NCI-H2029 treated with DMSO at 0.1 percent for 48 hours (cell line): ENCODE measurements around the gene SULT1E1.
A peak's percentile ranks its signal among the peaks of the same experiment; 100 is the strongest.
"Not testable (repeated sequence)": the region's sequence is repeated elsewhere in the genome, so short reads cannot be mapped to it uniquely, and the experiment has no call there.

ENCODE experiments used
- DNase-seq: peaks from one replicate; lab custom pipeline; 2025; lab: John Stamatoyannopoulos, UW

Gene SULT1E1

GRCh38 chr4:69843301-69843700, 16.6 kb downstream of the SULT1E1 start:
- DNase-seq, result no peak

GRCh38 chr4:69838977-69839376, 21.0 kb downstream of the SULT1E1 start:
- no peak for DNase-seq

DNA sequence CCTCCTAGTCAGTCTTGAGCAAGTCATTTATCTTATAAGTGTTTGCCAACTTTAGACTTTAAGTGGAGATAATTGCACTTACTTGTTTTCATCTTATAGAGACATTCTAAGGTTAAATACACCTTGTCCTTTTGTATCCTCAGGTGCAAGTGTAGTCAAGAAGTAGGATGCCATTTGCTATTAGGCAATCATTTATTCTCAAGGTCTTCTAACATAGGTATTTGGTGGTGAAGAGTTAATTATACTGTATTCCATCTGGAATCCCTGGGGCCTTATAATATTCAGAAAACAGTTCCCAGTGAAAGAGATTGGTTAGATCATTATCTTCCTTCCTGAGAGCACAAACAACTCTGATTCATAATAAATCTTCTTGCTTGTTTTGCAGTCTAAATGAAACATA, 23.7 kb downstream of the SULT1E1 start:
- no peak for DNase-seq

DNA sequence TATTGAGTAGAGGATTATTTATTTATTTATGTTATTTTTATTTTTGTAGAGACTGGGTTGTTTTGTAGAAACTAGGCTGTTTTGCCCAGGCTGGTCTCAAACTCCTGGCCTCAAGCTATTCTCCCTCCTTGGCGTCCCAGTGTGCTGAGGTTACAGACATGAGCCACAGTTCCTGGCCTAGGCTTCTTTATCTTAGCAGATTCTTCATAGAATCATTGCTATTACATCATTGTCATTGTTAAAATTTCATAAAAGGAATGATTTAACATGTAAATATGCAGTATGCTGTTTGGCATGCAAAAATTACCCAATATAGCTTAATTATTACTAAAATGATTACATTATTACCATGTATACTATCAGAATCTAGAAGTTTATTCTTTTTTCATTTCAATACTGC, 24.2 kb downstream of the SULT1E1 start:
- no peak for DNase-seq

GRCh38 chr4:69833251-69833650, 26.7 kb downstream of the SULT1E1 start:
- no peak for DNase-seq

- DNase-seq, result no peak
These were observed 27.5 kb downstream of the SULT1E1 start for GRCh38 chr4:69832326-69833030.

GRCh38 chr4:69831646-69832325, 28.2 kb downstream of the SULT1E1 start:
- DNase-seq, result no peak

GRCh38 chr4:69831270-69831627, 28.7 kb downstream of the SULT1E1 start:
- DNase-seq, result no peak

DNA sequence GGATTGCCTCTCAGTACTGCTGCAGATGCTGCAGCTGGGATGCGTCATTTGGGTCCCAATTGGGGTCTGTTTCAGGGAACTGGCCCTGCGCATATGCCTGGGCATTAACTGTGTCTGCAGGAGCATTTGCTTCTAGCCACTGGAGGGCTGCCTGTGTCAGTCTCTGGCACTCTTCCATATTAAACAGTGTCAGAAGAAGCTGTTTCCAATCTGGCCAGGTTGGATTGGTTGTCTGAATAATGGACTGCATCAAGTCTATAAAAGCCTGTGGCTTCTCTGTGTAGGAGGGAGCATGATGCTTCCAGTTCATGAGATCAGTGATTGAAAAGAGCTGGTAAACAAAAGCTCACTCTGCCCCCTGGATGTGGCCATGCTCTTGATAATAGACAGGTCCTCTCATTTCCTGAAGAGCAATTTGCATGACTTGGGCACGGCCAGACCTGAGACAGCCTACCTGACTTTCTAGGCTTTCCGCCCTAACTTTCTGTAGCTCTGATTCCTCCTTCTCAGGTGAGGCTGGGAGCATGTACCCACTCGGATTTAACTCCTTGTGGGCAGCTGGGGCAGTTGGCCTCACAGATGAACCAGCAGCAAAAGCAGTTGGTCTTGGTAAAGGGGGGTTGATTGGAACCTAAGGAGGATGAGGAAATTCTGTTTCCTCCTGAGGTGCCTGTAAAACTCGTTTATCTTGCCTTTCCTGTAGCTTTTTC, 29.2 kb downstream of the SULT1E1 start:
- DNase-seq, result peak; percentile 88

- DNase-seq, result no peak
These were observed 29.8 kb downstream of the SULT1E1 start for GRCh38 chr4:69830192-69830559.

DNA sequence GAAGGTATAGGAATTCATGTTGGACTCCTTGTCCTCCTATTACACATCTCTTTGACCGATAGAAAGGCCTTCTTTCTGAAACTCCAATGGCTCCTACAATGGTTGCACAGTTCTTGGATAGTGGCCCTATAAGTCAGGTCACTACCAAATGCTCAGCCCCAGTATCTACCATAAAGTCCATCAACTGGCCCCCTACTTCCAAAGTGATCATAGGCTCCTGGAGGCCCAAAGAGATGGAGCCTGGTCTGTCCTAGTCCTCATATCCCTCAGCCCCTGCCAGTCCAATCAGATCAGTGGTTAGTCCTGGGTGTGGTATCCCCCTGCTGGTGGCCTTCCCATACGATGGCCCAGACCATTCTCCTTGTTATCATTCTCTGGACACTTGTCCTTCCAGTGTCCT, 30.3 kb downstream of the SULT1E1 start:
- DNase-seq, result no peak

- DNase-seq, result no peak
These were observed 31.1 kb downstream of the SULT1E1 start for GRCh38 chr4:69828828-69829227.

GRCh38 chr4:69825056-69825455, 34.9 kb downstream of the SULT1E1 start:
- not testable (repeated sequence) for DNase-seq

DNA sequence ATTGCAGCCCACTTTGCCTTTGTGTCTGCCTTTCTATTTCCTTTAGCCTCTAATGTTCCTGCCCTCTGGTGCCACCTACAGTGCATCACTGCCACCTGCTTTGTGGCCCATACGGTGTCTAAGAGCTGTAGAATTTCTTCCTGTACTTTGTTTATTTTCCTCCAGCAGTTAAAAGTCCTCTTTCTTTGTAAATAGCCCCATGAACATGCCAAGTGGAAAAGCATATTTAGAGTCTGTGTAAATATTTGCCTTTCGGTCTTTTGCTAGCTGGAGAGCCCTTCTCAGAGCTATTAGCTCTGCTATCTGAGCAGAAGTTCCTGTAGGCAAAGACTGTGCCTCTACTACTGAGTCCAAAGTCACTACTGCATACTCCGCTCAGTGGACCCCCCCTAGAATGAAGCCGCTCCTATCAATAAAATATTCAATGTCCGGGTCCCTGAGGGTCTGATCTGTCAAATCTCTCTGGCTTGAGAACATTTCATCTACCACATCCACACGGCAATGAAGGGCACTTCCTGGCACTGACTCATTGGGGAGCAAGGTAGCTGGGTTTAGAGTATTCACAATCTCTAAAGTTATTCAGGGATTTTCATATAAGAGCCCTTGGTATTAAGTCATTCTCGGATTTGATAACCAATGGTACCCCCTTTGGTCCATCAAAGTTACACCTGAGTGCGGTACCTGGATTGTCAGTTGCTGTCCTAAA, 36.3 kb downstream of the SULT1E1 start:
- peak; percentile 90 for DNase-seq

- no peak for DNase-seq
These were observed 36.9 kb downstream of the SULT1E1 start for GRCh38 chr4:69823048-69823447.

- no peak for DNase-seq
These were observed 37.7 kb downstream of the SULT1E1 start for GRCh38 chr4:69822198-69822597.

DNA sequence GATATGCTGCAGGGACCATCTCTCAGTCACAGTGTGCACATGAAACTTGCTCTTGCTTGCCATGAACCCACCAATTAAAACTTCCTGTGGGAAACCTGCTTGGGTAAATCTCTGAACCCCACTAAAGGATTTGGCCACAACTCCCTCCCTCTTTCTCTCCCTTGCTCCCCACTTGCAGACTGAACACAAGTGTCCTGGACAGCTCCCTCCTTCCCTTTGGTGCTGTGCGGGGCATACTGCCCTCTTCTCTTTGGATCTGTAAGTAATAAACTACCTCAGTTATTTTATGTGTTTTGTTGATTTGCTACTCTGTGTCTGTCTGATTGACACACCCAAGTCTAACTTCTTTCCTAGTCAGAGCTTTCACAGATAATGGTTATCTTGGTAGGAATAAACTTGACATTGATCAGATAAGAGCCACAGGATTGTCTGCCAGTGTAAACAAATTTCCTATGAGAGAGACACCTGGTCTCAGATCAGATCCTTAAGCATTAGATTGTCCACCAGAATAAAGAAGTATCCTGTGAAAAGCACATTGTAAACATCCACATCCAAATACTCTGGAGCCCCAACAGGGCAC, 41.8 kb downstream of the SULT1E1 start:
- DNase-seq, result peak; percentile 8

GRCh38 chr4:69816236-69816635, 43.7 kb downstream of the SULT1E1 start:
- DNase-seq, result no peak

- no peak for DNase-seq
These were observed 46.3 kb downstream of the SULT1E1 start for GRCh38 chr4:69813628-69814027.

DNA sequence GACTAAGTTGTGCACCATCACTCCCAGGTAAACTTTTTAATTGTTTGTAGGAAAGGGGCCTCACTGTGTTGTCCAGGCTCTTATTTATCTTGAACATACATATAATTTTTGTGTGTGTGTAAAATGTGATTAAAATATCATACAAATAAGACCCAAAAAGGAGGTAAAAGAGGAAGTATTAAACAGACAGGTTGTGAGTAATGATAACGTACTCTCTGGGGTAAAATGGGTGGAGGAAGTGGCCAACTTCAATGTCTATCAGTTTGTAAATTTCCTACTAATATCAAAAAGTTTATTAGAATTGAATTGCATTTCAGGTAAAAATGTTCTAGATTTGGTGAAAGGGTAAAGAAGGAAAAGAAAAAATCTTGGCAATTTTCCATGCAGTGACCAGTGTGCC, 48.8 kb downstream of the SULT1E1 start:
- DNase-seq, result no peak

DNA sequence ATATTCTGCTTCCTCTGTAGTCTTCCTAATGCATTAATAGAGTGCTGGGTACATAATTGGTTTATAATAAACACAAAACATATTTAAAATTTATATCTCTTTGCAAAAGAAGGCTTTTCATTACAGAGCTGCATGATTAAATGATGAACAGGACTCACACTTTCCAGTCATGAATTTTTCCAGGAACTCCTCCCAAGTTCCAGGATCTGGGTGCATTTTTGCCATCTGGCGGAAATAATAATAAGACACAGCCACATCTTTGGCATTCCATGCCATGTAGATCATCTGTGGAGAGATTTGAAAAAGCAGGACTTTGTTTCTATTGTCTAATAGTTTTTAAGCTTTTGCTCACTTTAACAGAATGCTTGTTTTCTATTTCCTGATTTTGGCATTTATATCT, 59.3 kb downstream of the SULT1E1 start:
- DNase-seq, result no peak

GRCh38 chr4:69799337-69799736, 60.6 kb downstream of the SULT1E1 start:
- DNase-seq, result no peak
